ENCODE results near the gene EOMES. TPM values are rescaled to one million over a fixed set of nuclear protein-coding genes. Genes with fewer than 3 reads are reported as not detected.

EOMES gene
- polyA plus RNA-seq, 3 donors from 2014 or later, result 96.5 to 189 (median 158) TPM

GRCh38 chr3:27716309-27716708 is 5.8 kb downstream of the EOMES start:
- Mint-ChIP-seq H3K36me3 (peaks cover 31 to 50% (median 48%) of the 10 kb centered on the region in 3 donors), H3K4me3 (peak overlapping the region; percentile 97 to 100 (median 99)), H3K27ac (peak overlapping the region; percentile 90 to 98 (median 96)), H3K9me3 (no peaks in the 10 kb centered on the region), H3K27me3 (ENCODE audit: low read depth in 3 of 3) (peaks cover 19 to 50% (median 35%) of the 10 kb centered on the region in 3 donors), H3K4me1 (peaks cover 75 to 83% of the 10 kb centered on the region in 2 donors)
- peak in 1 of 3 donors; percentile 24 for DNase-seq

GRCh38 chr3:27715863-27716262 is 6.3 kb downstream of the EOMES start:
- no peaks in the 10 kb centered on the region for H3K9me3 Mint-ChIP-seq
- peak overlapping the region; percentile 97 to 100 (median 99) for H3K4me3 Mint-ChIP-seq
- DNase-seq, result peak in 1 of 3 donors; percentile 22
- peaks cover 75 to 82% of the 10 kb centered on the region in 2 donors for H3K4me1 Mint-ChIP-seq
- H3K27me3 Mint-ChIP-seq (ENCODE audit: low read depth in 3 of 3), result peaks cover 18 to 46% (median 33%) of the 10 kb centered on the region in 3 donors
- peak overlapping the region; percentile 90 to 98 (median 96) for H3K27ac Mint-ChIP-seq
- peaks cover 31 to 50% (median 48%) of the 10 kb centered on the region in 3 donors for H3K36me3 Mint-ChIP-seq

GRCh38 chr3:27715454-27715806 is 6.7 kb downstream of the EOMES start:
- peaks cover 14 to 44% (median 30%) of the 10 kb centered on the region in 3 donors for H3K27me3 Mint-ChIP-seq (ENCODE audit: low read depth in 3 of 3)
- peaks cover 74 to 81% of the 10 kb centered on the region in 2 donors for H3K4me1 Mint-ChIP-seq
- peaks cover 31 to 50% (median 48%) of the 10 kb centered on the region in 3 donors for H3K36me3 Mint-ChIP-seq
- DNase-seq, result peak in 2 of 3 donors; percentile 19 to 22
- no peaks in the 10 kb centered on the region for H3K9me3 Mint-ChIP-seq
- peak overlapping the region; percentile 97 to 100 (median 99) for H3K4me3 Mint-ChIP-seq
- H3K27ac Mint-ChIP-seq, result peak overlapping the region; percentile 90 to 98 (median 97)

GRCh38 chr3:27714692-27715453 is 7.2 kb downstream of the EOMES start:
- H3K9me3 Mint-ChIP-seq, result no peaks in the 10 kb centered on the region
- peak overlapping the region; percentile 97 to 100 (median 99) for H3K4me3 Mint-ChIP-seq
- peaks cover 68 to 81% of the 10 kb centered on the region in 2 donors for H3K4me1 Mint-ChIP-seq
- H3K27me3 Mint-ChIP-seq (ENCODE audit: low read depth in 3 of 3), result peaks cover 9 to 38% (median 24%) of the 10 kb centered on the region in 3 donors
- peaks cover 31 to 46% (median 45%) of the 10 kb centered on the region in 3 donors for H3K36me3 Mint-ChIP-seq
- DNase-seq, result peak; percentile 31 to 39 (median 37)
- peak overlapping the region; percentile 90 to 98 (median 97) for H3K27ac Mint-ChIP-seq

GRCh38 chr3:27714146-27714526 is 8.0 kb downstream of the EOMES start:
- Mint-ChIP-seq H3K36me3 (peaks cover 31 to 39% (median 37%) of the 10 kb centered on the region in 3 donors), H3K27me3 (ENCODE audit: low read depth in 3 of 3) (peaks cover 9 to 31% (median 21%) of the 10 kb centered on the region in 3 donors), H3K4me1 (peaks cover 63 to 81% of the 10 kb centered on the region in 2 donors), H3K4me3 (peak overlapping the region; percentile 97 to 100 (median 99)), H3K27ac (peak overlapping the region; percentile 90 to 98 (median 97)), H3K9me3 (no peaks in the 10 kb centered on the region)
- DNase-seq, result peak in 1 of 3 donors; percentile 24

GRCh38 chr3:27713435-27714145 is 8.5 kb downstream of the EOMES start:
- H3K9me3 Mint-ChIP-seq, result no peaks in the 10 kb centered on the region
- peaks cover 31 to 34% (median 34%) of the 10 kb centered on the region in 3 donors for H3K36me3 Mint-ChIP-seq

GRCh38 chr3:27713078-27713423 is 9.1 kb downstream of the EOMES start:
- peaks cover 26 to 29% (median 29%) of the 10 kb centered on the region in 3 donors for H3K36me3 Mint-ChIP-seq
- H3K4me1 Mint-ChIP-seq, result peaks cover 53 to 71% of the 10 kb centered on the region in 2 donors
- DNase-seq, result no peak
- no peaks in the 10 kb centered on the region for H3K9me3 Mint-ChIP-seq
- H3K27ac Mint-ChIP-seq, result peak overlapping the region; percentile 90 to 98 (median 97)
- peak overlapping the region; percentile 97 to 100 (median 99) for H3K4me3 Mint-ChIP-seq
- H3K27me3 Mint-ChIP-seq (ENCODE audit: low read depth in 3 of 3), result peaks cover 8 to 32% (median 19%) of the 10 kb centered on the region in 3 donors

More at GRCh38 chr3:27713435-27714145, 8.5 kb downstream of the EOMES start:
- H3K4me3 Mint-ChIP-seq, result peak overlapping the region; percentile 97 to 100 (median 99)
- H3K27me3 Mint-ChIP-seq (ENCODE audit: low read depth in 3 of 3), result peaks cover 9 to 31% (median 21%) of the 10 kb centered on the region in 3 donors
- H3K4me1 Mint-ChIP-seq, result peaks cover 58 to 77% of the 10 kb centered on the region in 2 donors
- peak overlapping the region; percentile 90 to 98 (median 97) for H3K27ac Mint-ChIP-seq
- DNase-seq, result peak in 1 of 3 donors; percentile 24

- Mint-ChIP-seq H3K27me3 (ENCODE audit: low read depth in 3 of 3) (peaks cover 4 to 29% (median 19%) of the 10 kb centered on the region in 3 donors), H3K9me3 (no peaks in the 10 kb centered on the region), H3K36me3 (peaks cover 19 to 22% (median 22%) of the 10 kb centered on the region in 3 donors), H3K4me1 (peaks cover 47 to 65% of the 10 kb centered on the region in 2 donors), H3K4me3 (peak overlapping the region; percentile 97 to 100 (median 99)), H3K27ac (peak overlapping the region; percentile 90 to 98 (median 97))
- peak; percentile 76 to 83 (median 81) for DNase-seq
Observed at GRCh38 chr3:27712136-27713077, 9.7 kb downstream of the EOMES start.

GRCh38 chr3:27708250-27708649 is 13.9 kb downstream of the EOMES start:
- DNase-seq, result no peak
- peaks cover 0 to 5% (median 2%) of the 10 kb centered on the region in 3 donors for H3K36me3 Mint-ChIP-seq
- H3K9me3 Mint-ChIP-seq, result no peaks in the 10 kb centered on the region
- no peak overlapping the region for H3K4me3 Mint-ChIP-seq
- peaks cover 8 to 15% (median 14%) of the 10 kb centered on the region in 3 donors for H3K27me3 Mint-ChIP-seq (ENCODE audit: low read depth in 3 of 3)
- peaks cover 13 to 26% of the 10 kb centered on the region in 2 donors for H3K4me1 Mint-ChIP-seq
- no peak overlapping the region for H3K27ac Mint-ChIP-seq

- Mint-ChIP-seq H3K9me3 (peaks cover 0 to 7% (median under 1%) of the 10 kb centered on the region in 6 donors), H3K4me3 (no peak overlapping the region), H3K27me3 (ENCODE audit: low read depth in 3 of 3) (no peaks in the 10 kb centered on the region), H3K27ac (no peak overlapping the region), H3K36me3 (peaks cover 3 to 13% (median 4%) of the 10 kb centered on the region in 3 donors), H3K4me1 (no peaks in the 10 kb centered on the region)
- DNase-seq, result no peak
Observed at GRCh38 chr3:27699067-27699466, 23.1 kb downstream of the EOMES start.

- Mint-ChIP-seq H3K4me3 (no peak overlapping the region), H3K36me3 (peaks cover 4 to 10% (median 5%) of the 10 kb centered on the region in 3 donors), H3K9me3 (peaks cover 0 to 7% (median under 1%) of the 10 kb centered on the region in 6 donors), H3K4me1 (no peaks in the 10 kb centered on the region), H3K27ac (no peak overlapping the region), H3K27me3 (ENCODE audit: low read depth in 3 of 3) (peaks cover 0 to 5% (median 0%) of the 10 kb centered on the region in 3 donors)
- DNase-seq, result no peak
Observed at GRCh38 chr3:27696906-27697305, 25.2 kb downstream of the EOMES start.

GRCh38 chr3:27695636-27696035 is 26.5 kb downstream of the EOMES start:
- no peak for DNase-seq
- no peaks in the 10 kb centered on the region for H3K4me1 Mint-ChIP-seq

More at GRCh38 chr3:27695636-27696035, 26.5 kb downstream of the EOMES start:
- Mint-ChIP-seq H3K27me3 (ENCODE audit: low read depth in 3 of 3) (peaks cover 0 to 5% (median 0%) of the 10 kb centered on the region in 3 donors), H3K4me3 (no peak overlapping the region), H3K27ac (no peak overlapping the region), H3K36me3 (peaks cover 9 to 15% (median 9%) of the 10 kb centered on the region in 3 donors), H3K9me3 (peaks cover 4 to 14% (median 6%) of the 10 kb centered on the region in 6 donors)
